Esophagus muscularis mucosa (tissue), 4 donors: ENCODE results near the gene TP53I3. TPM values are rescaled to one million over a fixed set of nuclear protein-coding genes. Genes with fewer than 3 reads are reported as not detected.
"Not testable (repeated sequence)": the region's sequence is repeated elsewhere in the genome, so short reads cannot be mapped to it uniquely, and the experiment has no call there.

Source experiments
- DNase-seq: peaks from one replicate; pipeline ENCODE4 v3.0.0-alpha.2; 2017; ENCODE audit errors: extremely low spot score
- H3K27ac ChIP-seq, 4 donors: fragments of 200-600 bp; sonication (generic); replicated peaks in 1 of 4; 1 replicate in 3 of 4; 2 replicates in 1 of 4; pipeline ENCODE4 v1.5.1; 2016 to 2019; ENCODE audit warnings: mild to moderate bottlenecking in 1 of 4
- H3K27me3 ChIP-seq, 4 donors: fragments of 200-600 bp; sonication (generic); one replicate each; pipeline versions ENCODE4 v1.5.1 to v1.6.0; 2016 to 2019
- H3K36me3 ChIP-seq, 4 donors: fragments of 200-600 bp; sonication (generic); one replicate each; pipeline ENCODE4 v1.5.1; 2016 to 2019
- H3K4me1 ChIP-seq, 4 donors: fragments of 200-600 bp; sonication (generic); one replicate each; pipeline ENCODE4 v1.5.1; 2016 to 2019
- H3K4me3 ChIP-seq, 4 donors: fragments of 200-600 bp; sonication (generic); 1 replicate in 2 of 4; 2 replicates in 2 of 4; pipeline ENCODE4 v1.5.1; 2016 to 2019; ENCODE audit warnings: mild to moderate bottlenecking in 4 of 4, moderate library complexity in 1 of 4
- H3K9me3 ChIP-seq, 4 donors: fragments of 200-600 bp; sonication (generic); 1 replicate in 3 of 4; 2 replicates in 1 of 4; pipeline ENCODE4 v1.5.1; 2016 to 2019
- CTCF ChIP-seq, 3 experiments: fragments of 200-600 bp in 2 of 3; fragments of 450-650 bp in 1 of 3; sonication (generic) in 2 of 3; IDR thresholded peaks; one replicate each; pipeline ENCODE4 v1.5.1; 2017 to 2019; ENCODE audit warnings: antibody characterized with exemption in 3 of 3, mild to moderate bottlenecking in 2 of 3, moderate library complexity in 1 of 3
- EP300 ChIP-seq: sonication (generic); formaldehyde crosslinking; IDR thresholded peaks from one replicate; pipeline ENCODE4 v1.6.1; 2017; ENCODE audit warnings: antibody characterized with exemption
- POLR2A ChIP-seq: fragments of 450-650 bp; IDR thresholded peaks from one replicate; pipeline ENCODE4 v1.6.1; 2017; ENCODE audit warnings: antibody characterized with exemption, moderate library complexity, mild to moderate bottlenecking, low read depth
- POLR2AphosphoS5 ChIP-seq, 2 donors: sonication (generic); formaldehyde crosslinking; IDR thresholded peaks; one replicate each; pipeline ENCODE4 v1.6.1; 2017; ENCODE audit warnings: antibody characterized with exemption in 2 of 2
- WGBS: methylation state at CpG from one replicate; pipeline ENCODE4 v1.1.5; 2018; 5-methylcytosine and 5-hydroxymethylcytosine counted together
- intact Hi-C: fragments of 100-400 bp; cut with DNase I; formaldehyde crosslinking; loops from one replicate; pipeline ENCODE4 v1.15.1; 2023
- total RNA-seq, 4 donors: library from RNA; depleted of rRNA; stranded (reverse); fragments of >200 nt; gene quantifications; one replicate each; pipeline versions ENCODE4 v1.1.0 to v1.2.1, GENCODE V29; 2016

The TP53I3 gene
- total RNA-seq, 4 donors from 2014 or later: 5.3 to 11.3 (median 9.6) TPM

- H3K36me3 ChIP-seq: no peaks in the 10 kb centered on the region
- peak overlapping the region in 3 of 4 donors; percentile 76 to 85 (median 77) for H3K27ac ChIP-seq
- DNase-seq: no peak
- H3K4me3 ChIP-seq: peak overlapping the region; percentile 74 to 88 (median 82)
- H3K4me1 ChIP-seq: peaks cover 13 to 48% (median 38%) of the 10 kb centered on the region in 4 donors
- H3K9me3 ChIP-seq: no peaks in the 10 kb centered on the region
- 1% methylated on average over 2 of the region's 2 CpGs for WGBS
- TF ChIP-seq POLR2AphosphoS5 (IDR thresholded peaks at IDR 0.05) (no peak), EP300 (no peak), CTCF (IDR thresholded peaks at IDR 0.05) (no peak), POLR2A (no peak)
- intact Hi-C loops: loop anchor here (5.0 to 10.0 kb wide), 2 partner anchors 36 to 122 kb away; partner anchors contain the start of genes ATAD2B and TP53I3
- no peaks in the 10 kb centered on the region for H3K27me3 ChIP-seq
Observed at GRCh38 chr2:24046599-24046929, 38.1 kb downstream of the TP53I3 start.

GRCh38 chr2:24045511-24046508 is 38.8 kb downstream of the TP53I3 start:
- H3K4me3 ChIP-seq: peak overlapping the region; percentile 74 to 88 (median 82)
- intact Hi-C loops: loop anchor here (5.0 to 10.0 kb wide), 2 partner anchors 36 to 121 kb away; partner anchors contain the start of genes ATAD2B and TP53I3
- no peaks in the 10 kb centered on the region for H3K36me3 ChIP-seq
- H3K9me3 ChIP-seq: no peaks in the 10 kb centered on the region
- H3K27ac ChIP-seq: no peak overlapping the region
- TF ChIP-seq CTCF (IDR thresholded peaks at IDR 0.05) (no peak), POLR2A (no peak), POLR2AphosphoS5 (IDR thresholded peaks at IDR 0.05) (no peak)
- DNase-seq: no peak
- peaks cover 13 to 47% (median 38%) of the 10 kb centered on the region in 4 donors for H3K4me1 ChIP-seq
- WGBS: 82% methylated on average over 11 of the region's 11 CpGs
- no peaks in the 10 kb centered on the region for H3K27me3 ChIP-seq

- intact Hi-C loops: loop anchor here (10.0 kb wide), 1 partner anchor 118 kb away; the partner anchor contains the start of gene ATAD2B
- not testable (repeated sequence) for DNase-seq, H3K27ac ChIP-seq, H3K9me3 ChIP-seq, H3K27me3 ChIP-seq, H3K4me3 ChIP-seq
- 93% methylated on average over 6 of the region's 6 CpGs for WGBS
- Histone ChIP-seq H3K4me1 (peaks cover 8 to 24% (median 17%) of the 10 kb centered on the region in 4 donors), H3K36me3 (peaks cover 3 to 14% (median 12%) of the 10 kb centered on the region in 4 donors)
Observed at GRCh38 chr2:24043133-24043532, 41.5 kb downstream of the TP53I3 start.

GRCh38 chr2:24040511-24040910 is 44.1 kb downstream of the TP53I3 start:
- 90% methylated on average over 4 of the region's 4 CpGs for WGBS
- Histone ChIP-seq H3K9me3 (no peaks in the 10 kb centered on the region), H3K27me3 (no peaks in the 10 kb centered on the region), H3K36me3 (peaks cover 3 to 27% (median 24%) of the 10 kb centered on the region in 4 donors), H3K4me1 (peaks cover 0 to 7% (median 3%) of the 10 kb centered on the region in 4 donors), H3K4me3 (no peak overlapping the region), H3K27ac (no peak overlapping the region)
- intact Hi-C loops: loop anchor here (10.0 kb wide), 1 partner anchor 116 kb away; the partner anchor contains the start of gene ATAD2B
- no peak for DNase-seq
- TF ChIP-seq POLR2AphosphoS5 (IDR thresholded peaks at IDR 0.05) (no peak), CTCF (IDR thresholded peaks at IDR 0.05) (no peak), EP300 (no peak), POLR2A (no peak)

- intact Hi-C loops: no loop called here
- no peak for DNase-seq
- Histone ChIP-seq H3K4me3 (no peak overlapping the region), H3K27me3 (no peaks in the 10 kb centered on the region), H3K27ac (no peak overlapping the region), H3K9me3 (no peaks in the 10 kb centered on the region), H3K4me1 (peaks cover 0 to 7% (median 2%) of the 10 kb centered on the region in 4 donors), H3K36me3 (peaks cover 3 to 29% (median 24%) of the 10 kb centered on the region in 4 donors)
- TF ChIP-seq EP300 (no peak), POLR2A (no peak), POLR2AphosphoS5 (IDR thresholded peaks at IDR 0.05) (no peak), CTCF (IDR thresholded peaks at IDR 0.05) (no peak)
- WGBS: 91% methylated on average over 8 of the region's 9 CpGs
Observed at GRCh38 chr2:24038786-24039499, 45.7 kb downstream of the TP53I3 start.
